IPS-18a (cell line): ENCODE measurements around the gene FRMD1.

ENCODE experiments used
- H3K27ac ChIP-seq: one replicate; pipeline ENCODE4 v1.5.1; 2013; ENCODE audit warnings: low read length
- H3K27me3 ChIP-seq: one replicate; pipeline ENCODE4 v1.6.1; 2013; ENCODE audit warnings: mild to moderate bottlenecking, low read length; ENCODE audit not compliant: control insufficient read depth, insufficient read depth
- H3K36me3 ChIP-seq: one replicate; pipeline ENCODE4 v1.6.1; 2013; ENCODE audit warnings: low read depth, low read length; ENCODE audit not compliant: control insufficient read depth
- H3K4me1 ChIP-seq: one replicate; pipeline ENCODE4 v1.6.1; 2013; ENCODE audit warnings: low read depth, low read length; ENCODE audit not compliant: control insufficient read depth
- H3K4me3 ChIP-seq: one replicate; pipeline ENCODE4 v1.5.1; 2013; ENCODE audit warnings: low read length
- H3K9ac ChIP-seq: one replicate; pipeline ENCODE4 v1.6.1; 2013; ENCODE audit warnings: mild to moderate bottlenecking, low read length, moderate library complexity
- H3K9me3 ChIP-seq: one replicate; pipeline ENCODE4 v1.6.1; 2013; ENCODE audit warnings: low read depth, low read length; ENCODE audit not compliant: control insufficient read depth

FRMD1 gene

GRCh38 chr6:168120390-168121302 lies 41.6 kb upstream of the FRMD1 start:
- no peaks in the 10 kb centered on the region for H3K9me3 ChIP-seq
- H3K36me3 ChIP-seq = no peaks in the 10 kb centered on the region
- no peak overlapping the region for H3K27ac ChIP-seq
- H3K4me3 ChIP-seq = no peak overlapping the region
- no peak overlapping the region for H3K9ac ChIP-seq
- H3K4me1 ChIP-seq = peaks cover 5% of the 10 kb centered on the region
- no peaks in the 10 kb centered on the region for H3K27me3 ChIP-seq

- no peak overlapping the region for H3K4me3 ChIP-seq
- no peaks in the 10 kb centered on the region for H3K27me3 ChIP-seq
These were observed 40.5 kb upstream of the FRMD1 start for GRCh38 chr6:168119539-168119938.

GRCh38 chr6:168118935-168119334 lies 39.9 kb upstream of the FRMD1 start:
- Histone ChIP-seq H3K4me3 (no peak overlapping the region), H3K9me3 (no peaks in the 10 kb centered on the region), H3K27ac (no peak overlapping the region), H3K4me1 (peaks cover 5% of the 10 kb centered on the region), H3K36me3 (no peaks in the 10 kb centered on the region), H3K9ac (no peak overlapping the region), H3K27me3 (no peaks in the 10 kb centered on the region)

More at GRCh38 chr6:168119539-168119938, 40.5 kb upstream of the FRMD1 start:
- Histone ChIP-seq H3K27ac (no peak overlapping the region), H3K36me3 (no peaks in the 10 kb centered on the region), H3K9ac (no peak overlapping the region), H3K9me3 (no peaks in the 10 kb centered on the region), H3K4me1 (peaks cover 5% of the 10 kb centered on the region)

GRCh38 chr6:168117942-168118341 lies 38.9 kb upstream of the FRMD1 start:
- Histone ChIP-seq H3K4me1 (peaks cover 5% of the 10 kb centered on the region), H3K9me3 (no peaks in the 10 kb centered on the region), H3K4me3 (no peak overlapping the region), H3K27ac (no peak overlapping the region), H3K27me3 (no peaks in the 10 kb centered on the region), H3K9ac (no peak overlapping the region), H3K36me3 (no peaks in the 10 kb centered on the region)

GRCh38 chr6:168116975-168117899 lies 38.2 kb upstream of the FRMD1 start:
- Histone ChIP-seq H3K27me3 (no peaks in the 10 kb centered on the region), H3K9ac (no peak overlapping the region), H3K4me3 (no peak overlapping the region), H3K36me3 (no peaks in the 10 kb centered on the region), H3K27ac (no peak overlapping the region), H3K9me3 (no peaks in the 10 kb centered on the region), H3K4me1 (peaks cover 5% of the 10 kb centered on the region)

GRCh38 chr6:168116438-168116974 lies 37.5 kb upstream of the FRMD1 start:
- Histone ChIP-seq H3K4me1 (peaks cover 5% of the 10 kb centered on the region), H3K9ac (no peak overlapping the region), H3K4me3 (no peak overlapping the region), H3K36me3 (no peaks in the 10 kb centered on the region), H3K27ac (no peak overlapping the region), H3K27me3 (no peaks in the 10 kb centered on the region), H3K9me3 (no peaks in the 10 kb centered on the region)

GRCh38 chr6:168115748-168116437 lies 36.9 kb upstream of the FRMD1 start:
- Histone ChIP-seq H3K9me3 (no peaks in the 10 kb centered on the region), H3K27ac (no peak overlapping the region), H3K27me3 (no peaks in the 10 kb centered on the region), H3K9ac (no peak overlapping the region), H3K4me3 (no peak overlapping the region), H3K4me1 (peaks cover 5% of the 10 kb centered on the region), H3K36me3 (no peaks in the 10 kb centered on the region)

GRCh38 chr6:168113226-168113625 lies 34.2 kb upstream of the FRMD1 start:
- H3K4me3 ChIP-seq = no peak overlapping the region
- peaks cover 2% of the 10 kb centered on the region for H3K4me1 ChIP-seq
- no peaks in the 10 kb centered on the region for H3K9me3 ChIP-seq
- H3K27ac ChIP-seq = no peak overlapping the region
- H3K27me3 ChIP-seq = no peaks in the 10 kb centered on the region
- H3K9ac ChIP-seq = no peak overlapping the region
- H3K36me3 ChIP-seq = no peaks in the 10 kb centered on the region

- H3K27ac ChIP-seq = no peak overlapping the region
- H3K27me3 ChIP-seq = no peaks in the 10 kb centered on the region
- H3K4me3 ChIP-seq = no peak overlapping the region
- no peak overlapping the region for H3K9ac ChIP-seq
- H3K4me1 ChIP-seq = no peaks in the 10 kb centered on the region
- H3K36me3 ChIP-seq = no peaks in the 10 kb centered on the region
- no peaks in the 10 kb centered on the region for H3K9me3 ChIP-seq
These were observed 32.9 kb upstream of the FRMD1 start for GRCh38 chr6:168111911-168112310.

- H3K4me3 ChIP-seq = no peak overlapping the region
- H3K4me1 ChIP-seq = no peaks in the 10 kb centered on the region
- no peaks in the 10 kb centered on the region for H3K27me3 ChIP-seq
- H3K36me3 ChIP-seq = no peaks in the 10 kb centered on the region
- no peak overlapping the region for H3K9ac ChIP-seq
- no peak overlapping the region for H3K27ac ChIP-seq
- no peaks in the 10 kb centered on the region for H3K9me3 ChIP-seq
These were observed 31.4 kb upstream of the FRMD1 start for GRCh38 chr6:168110437-168110836.

GRCh38 chr6:168109171-168109570 lies 30.2 kb upstream of the FRMD1 start:
- Histone ChIP-seq H3K9me3 (no peaks in the 10 kb centered on the region), H3K27me3 (no peaks in the 10 kb centered on the region), H3K9ac (no peak overlapping the region), H3K36me3 (no peaks in the 10 kb centered on the region), H3K4me1 (no peaks in the 10 kb centered on the region), H3K4me3 (no peak overlapping the region), H3K27ac (no peak overlapping the region)
